ENCODE measurements around the gene RANBP3. TPM values are rescaled to one million over a fixed set of nuclear protein-coding genes. Genes with fewer than 3 reads are reported as not detected.
"Not testable (repeated sequence)": the region's sequence is repeated elsewhere in the genome, so short reads cannot be mapped to it uniquely, and the experiment has no call there.

RANBP3 gene
- total RNA-seq, 6 experiments from 2014 or later, result 57.6 to 80.9 (median 70.4) TPM

- peak; percentile 17 for DNase-seq
- peaks cover 14% of the 10 kb centered on the region for H3K4me1 Mint-ChIP-seq (ENCODE audit: low read depth)
- H3K36me3 Mint-ChIP-seq (ENCODE audit: low read depth), result peaks cover 5% of the 10 kb centered on the region; the same call in 1 of the 2 replicates
- H3K9me3 Mint-ChIP-seq, result no peaks in the 10 kb centered on the region
- TF ChIP-seq, protein P1, sequence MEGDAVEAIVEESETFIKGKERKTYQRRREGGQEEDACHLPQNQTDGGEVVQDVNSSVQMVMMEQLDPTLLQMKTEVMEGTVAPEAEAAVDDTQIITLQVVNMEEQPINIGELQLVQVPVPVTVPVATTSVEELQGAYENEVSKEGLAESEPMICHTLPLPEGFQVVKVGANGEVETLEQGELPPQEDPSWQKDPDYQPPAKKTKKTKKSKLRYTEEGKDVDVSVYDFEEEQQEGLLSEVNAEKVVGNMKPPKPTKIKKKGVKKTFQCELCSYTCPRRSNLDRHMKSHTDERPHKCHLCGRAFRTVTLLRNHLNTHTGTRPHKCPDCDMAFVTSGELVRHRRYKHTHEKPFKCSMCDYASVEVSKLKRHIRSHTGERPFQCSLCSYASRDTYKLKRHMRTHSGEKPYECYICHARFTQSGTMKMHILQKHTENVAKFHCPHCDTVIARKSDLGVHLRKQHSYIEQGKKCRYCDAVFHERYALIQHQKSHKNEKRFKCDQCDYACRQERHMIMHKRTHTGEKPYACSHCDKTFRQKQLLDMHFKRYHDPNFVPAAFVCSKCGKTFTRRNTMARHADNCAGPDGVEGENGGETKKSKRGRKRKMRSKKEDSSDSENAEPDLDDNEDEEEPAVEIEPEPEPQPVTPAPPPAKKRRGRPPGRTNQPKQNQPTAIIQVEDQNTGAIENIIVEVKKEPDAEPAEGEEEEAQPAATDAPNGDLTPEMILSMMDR (IDR thresholded peaks at IDR 0.05), result no peak
- H3K4me3 Mint-ChIP-seq, result no peak overlapping the region
- peaks cover 2% of the 10 kb centered on the region; the same call in 1 of the 2 replicates for H3K27me3 Mint-ChIP-seq (ENCODE audit: insufficient read depth)
- H3K27ac Mint-ChIP-seq, result peak overlapping the region; percentile 20; the same call in 1 of the 2 replicates
Measured at GRCh38 chr19:6011794-6012193, 33.9 kb upstream of the RANBP3 start.

- Mint-ChIP-seq H3K4me1 (ENCODE audit: low read depth) (peaks cover 14% of the 10 kb centered on the region), H3K36me3 (ENCODE audit: low read depth) (peaks cover 5% of the 10 kb centered on the region; the same call in 1 of the 2 replicates), H3K27me3 (ENCODE audit: insufficient read depth) (peaks cover 3% of the 10 kb centered on the region; the same call in 1 of the 2 replicates), H3K9me3 (no peaks in the 10 kb centered on the region), H3K4me3 (no peak overlapping the region), H3K27ac (no peak overlapping the region)
- no peak for DNase-seq
- TF ChIP-seq, protein P1 (IDR thresholded peaks at IDR 0.05), result no peak
Measured at GRCh38 chr19:6011206-6011605, 33.3 kb upstream of the RANBP3 start.

GRCh38 chr19:6010107-6010506, 32.2 kb upstream of the RANBP3 start:
- Mint-ChIP-seq H3K4me3 (no peak overlapping the region), H3K27me3 (ENCODE audit: insufficient read depth) (peaks cover 3% of the 10 kb centered on the region; the same call in 1 of the 2 replicates), H3K27ac (no peak overlapping the region), H3K36me3 (ENCODE audit: low read depth) (peaks cover 5% of the 10 kb centered on the region; the same call in 1 of the 2 replicates), H3K9me3 (no peaks in the 10 kb centered on the region), H3K4me1 (ENCODE audit: low read depth) (peaks cover 14% of the 10 kb centered on the region)
- TF ChIP-seq, protein P1 (IDR thresholded peaks at IDR 0.05), result no peak
- DNase-seq, result no peak

- TF ChIP-seq, protein P1 (IDR thresholded peaks at IDR 0.05), result no peak
- Mint-ChIP-seq H3K4me1 (ENCODE audit: low read depth) (peaks cover 8% of the 10 kb centered on the region), H3K27me3 (ENCODE audit: insufficient read depth) (peaks cover 3% of the 10 kb centered on the region; the same call in 1 of the 2 replicates), H3K9me3 (no peaks in the 10 kb centered on the region), H3K4me3 (no peak overlapping the region), H3K27ac (no peak overlapping the region), H3K36me3 (ENCODE audit: low read depth) (peaks cover 5% of the 10 kb centered on the region; the same call in 1 of the 2 replicates)
- DNase-seq, result no peak
Measured at GRCh38 chr19:6007866-6008265, 29.9 kb upstream of the RANBP3 start.

GRCh38 chr19:6006896-6007295, 29.0 kb upstream of the RANBP3 start:
- Mint-ChIP-seq H3K27me3 (ENCODE audit: insufficient read depth) (peaks cover 2% of the 10 kb centered on the region; the same call in 1 of the 2 replicates), H3K36me3 (ENCODE audit: low read depth) (peaks cover 5% of the 10 kb centered on the region; the same call in 1 of the 2 replicates), H3K4me1 (ENCODE audit: low read depth) (peaks cover 3% of the 10 kb centered on the region), H3K27ac (no peak overlapping the region), H3K9me3 (no peaks in the 10 kb centered on the region), H3K4me3 (no peak overlapping the region)
- TF ChIP-seq, protein P1 (IDR thresholded peaks at IDR 0.05), result no peak
- DNase-seq, result no peak

- not testable (repeated sequence) for H3K4me1 Mint-ChIP-seq (ENCODE audit: low read depth)
Measured at GRCh38 chr19:6006070-6006446, 28.1 kb upstream of the RANBP3 start.

More at GRCh38 chr19:6006070-6006446, 28.1 kb upstream of the RANBP3 start:
- not testable (repeated sequence) for H3K27me3 Mint-ChIP-seq (ENCODE audit: insufficient read depth); H3K27ac Mint-ChIP-seq; H3K36me3 Mint-ChIP-seq (ENCODE audit: low read depth); H3K4me3 Mint-ChIP-seq; DNase-seq; H3K9me3 Mint-ChIP-seq

All from HFFc6 (cell line).